ENCODE data around the gene ENDOV.
"Not testable (repeated sequence)": the region's sequence is repeated elsewhere in the genome, so short reads cannot be mapped to it uniquely, and the experiment has no call there.

ENDOV gene

GRCh38 chr17:80389011-80389995, 25.7 kb upstream of the ENDOV start:
- no peak for DNase-seq

GRCh38 chr17:80393241-80393890, 21.6 kb upstream of the ENDOV start:
- no peak for DNase-seq

- no peak for DNase-seq
Observed at GRCh38 chr17:80393961-80394360, 21.0 kb upstream of the ENDOV start.

GRCh38 chr17:80394629-80395216, 20.2 kb upstream of the ENDOV start:
- DNase-seq, result no peak

GRCh38 chr17:80395402-80396151, 19.4 kb upstream of the ENDOV start:
- DNase-seq, result no peak

- DNase-seq, result no peak
Observed at GRCh38 chr17:80396157-80397033, 18.6 kb upstream of the ENDOV start.

GRCh38 chr17:80397034-80397387, 18.0 kb upstream of the ENDOV start:
- DNase-seq, result no peak

DNA sequence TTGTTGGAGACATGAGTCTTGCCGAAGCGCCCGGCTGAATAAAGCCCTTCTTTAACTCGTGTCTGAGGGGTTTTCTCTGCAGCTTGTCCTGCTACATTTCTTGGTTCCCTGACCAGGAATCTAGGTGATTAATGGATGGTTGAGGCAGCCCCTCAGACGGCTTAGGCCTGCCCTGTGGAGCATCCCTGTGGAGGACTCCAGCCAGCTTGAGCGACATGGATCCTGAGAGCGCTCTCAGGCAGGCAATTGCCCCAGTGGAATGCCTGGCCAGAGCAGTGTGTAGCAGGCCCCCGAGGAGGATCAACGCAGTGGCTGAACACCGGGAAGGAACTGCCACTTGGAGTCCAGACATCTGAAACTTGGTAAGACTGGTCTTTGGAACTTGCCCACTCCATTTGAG, 17.3 kb upstream of the ENDOV start:
- DNase-seq, result no peak

GRCh38 chr17:80401086-80401485, 13.9 kb upstream of the ENDOV start:
- not testable (repeated sequence) for DNase-seq

DNA sequence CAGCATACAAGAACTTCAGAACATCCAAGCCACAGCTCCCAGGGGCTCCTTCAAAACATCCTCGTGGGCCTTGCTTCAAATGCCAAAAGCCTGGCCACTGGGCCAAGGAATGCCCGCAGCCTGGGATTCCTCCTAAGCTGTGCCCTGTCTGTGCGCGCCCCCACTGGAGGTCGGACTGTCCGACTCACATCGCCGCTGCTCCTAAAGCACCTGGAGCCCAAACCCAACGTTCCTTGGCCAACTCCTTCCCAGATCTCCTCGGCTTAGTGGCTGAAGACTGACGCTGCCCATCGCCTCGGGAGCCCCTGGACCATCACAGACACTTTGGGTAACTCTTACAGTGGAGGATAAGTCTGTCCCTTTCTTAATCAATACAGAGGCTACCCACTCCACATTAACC, 12.9 kb upstream of the ENDOV start:
- not testable (repeated sequence) for DNase-seq

DNA sequence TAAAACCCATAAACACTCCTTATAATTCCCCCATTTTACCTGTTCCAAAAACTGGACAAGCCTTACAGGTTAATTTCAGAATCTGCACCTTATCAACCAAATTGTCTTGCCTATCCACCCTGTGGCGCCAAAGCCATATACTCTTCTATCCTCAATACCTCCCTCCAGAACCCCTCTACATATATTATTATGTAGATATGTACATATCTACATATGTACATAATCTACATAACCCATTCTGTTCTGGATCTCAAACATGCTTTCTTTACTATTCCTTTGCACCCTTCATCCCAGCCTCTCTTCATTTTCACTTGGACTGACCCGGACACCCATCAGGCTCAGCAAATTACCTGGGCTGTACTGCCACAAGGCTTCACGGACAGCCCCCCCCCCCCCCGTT, 12.0 kb upstream of the ENDOV start:
- DNase-seq, result no peak

- DNase-seq, result no peak
Observed at GRCh38 chr17:80406146-80406545, 8.8 kb upstream of the ENDOV start.

GRCh38 chr17:80407917-80408316, 7.0 kb upstream of the ENDOV start:
- not testable (repeated sequence) for DNase-seq

DNA sequence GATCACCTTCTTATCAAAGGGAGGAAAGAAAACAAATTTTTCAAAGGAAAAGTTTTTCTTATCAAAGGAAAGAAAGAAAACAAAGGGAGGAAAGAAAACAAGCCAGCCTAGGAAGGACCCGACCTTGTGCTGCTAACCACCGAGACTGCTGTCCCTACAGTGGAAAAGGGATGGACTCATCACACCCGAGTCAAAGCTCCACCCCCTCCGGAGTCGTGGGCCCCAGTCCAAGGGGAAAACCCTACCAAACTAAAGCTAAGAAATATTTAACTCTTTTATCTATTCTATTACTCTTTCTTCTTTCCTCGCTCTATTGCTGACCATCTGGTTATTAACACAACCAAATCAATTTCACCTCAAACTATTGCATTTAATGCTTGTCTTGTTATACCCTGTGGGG, 6.1 kb upstream of the ENDOV start:
- no peak for DNase-seq

DNA sequence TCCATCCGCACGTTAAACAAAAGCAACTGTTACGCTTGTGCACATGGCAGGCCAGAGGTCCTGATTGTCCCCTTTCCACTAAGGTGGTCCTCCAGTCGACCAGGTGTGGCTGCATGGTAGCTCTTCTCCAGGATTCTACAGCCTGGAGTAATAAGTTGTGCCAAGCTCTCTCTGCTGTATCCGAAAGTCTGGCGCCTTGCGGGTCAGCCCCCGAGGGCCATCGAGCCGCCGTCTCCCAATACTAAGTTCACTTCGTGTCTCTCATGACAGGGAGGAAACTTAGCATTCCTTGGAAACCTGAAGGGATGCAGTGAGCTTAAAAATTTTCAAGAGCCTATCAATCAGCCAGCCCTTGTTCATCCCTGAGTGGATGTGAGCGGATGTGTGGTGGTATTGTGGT, 5.3 kb upstream of the ENDOV start:
- no peak for DNase-seq

DNA sequence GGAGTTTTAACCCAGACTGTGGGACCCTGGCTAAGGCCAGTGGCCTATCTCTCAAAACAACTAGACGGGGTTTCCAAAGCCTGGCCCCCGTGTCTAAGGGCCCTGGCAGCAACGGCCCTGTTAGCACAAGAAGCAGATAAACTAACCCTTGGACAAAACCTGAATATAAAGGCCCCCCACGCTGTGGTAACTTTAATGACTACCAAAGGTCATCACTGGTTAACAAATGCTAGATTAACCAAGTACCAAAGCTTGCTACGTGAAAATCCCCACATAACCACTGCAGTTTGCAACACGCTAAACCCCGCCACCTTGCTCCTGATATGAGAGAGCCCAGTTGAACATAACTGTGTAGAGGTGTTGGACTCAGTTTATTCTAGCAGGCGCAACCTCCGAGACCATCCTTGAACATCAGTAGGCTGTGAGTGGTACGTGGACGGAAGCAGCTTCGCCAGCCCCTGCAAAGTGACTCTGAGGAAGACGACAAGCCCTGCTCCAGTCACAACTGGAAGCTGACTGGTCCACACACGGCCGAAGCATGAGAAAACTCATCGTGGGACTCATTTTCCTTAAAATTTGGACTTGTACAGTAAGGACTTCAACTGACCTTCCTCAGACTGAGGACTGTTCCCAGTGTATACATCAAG, 4.4 kb upstream of the ENDOV start:
- not testable (repeated sequence) for DNase-seq

DNA sequence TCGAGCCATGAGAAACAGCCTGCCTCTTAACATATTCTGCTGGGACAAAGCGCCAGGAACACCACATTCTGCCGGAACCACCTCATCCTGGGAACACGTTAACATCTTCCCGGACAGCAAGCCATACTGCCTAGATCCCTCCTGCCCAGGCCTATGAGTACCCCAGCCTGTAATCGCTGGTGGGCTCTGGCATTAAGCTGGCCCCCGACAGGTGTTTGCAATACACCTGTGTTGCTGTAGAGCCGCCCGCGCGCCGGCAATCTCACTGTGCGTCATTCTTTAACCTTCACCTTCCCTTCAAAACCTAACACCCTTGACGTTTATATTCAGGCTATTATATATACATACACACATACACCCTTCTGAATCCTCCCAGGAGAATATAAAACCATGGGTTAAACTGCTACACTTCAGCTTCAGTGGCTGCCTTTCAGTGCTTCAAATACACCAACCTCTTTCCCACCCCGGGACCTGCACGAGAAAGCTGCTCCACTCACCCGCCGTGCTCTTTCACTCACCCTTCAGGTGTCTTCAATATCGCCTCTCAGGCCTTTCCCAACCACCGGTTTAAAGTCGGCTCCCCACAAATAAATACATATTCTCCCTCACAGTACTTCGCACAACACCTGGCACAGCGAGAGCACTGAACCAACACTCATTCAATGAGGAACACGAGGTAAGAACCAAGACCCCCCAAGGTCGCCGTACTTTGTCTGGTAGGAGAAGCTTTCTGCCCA, 1.0 kb upstream of the ENDOV start:
- DNase-seq, result no peak

DNA sequence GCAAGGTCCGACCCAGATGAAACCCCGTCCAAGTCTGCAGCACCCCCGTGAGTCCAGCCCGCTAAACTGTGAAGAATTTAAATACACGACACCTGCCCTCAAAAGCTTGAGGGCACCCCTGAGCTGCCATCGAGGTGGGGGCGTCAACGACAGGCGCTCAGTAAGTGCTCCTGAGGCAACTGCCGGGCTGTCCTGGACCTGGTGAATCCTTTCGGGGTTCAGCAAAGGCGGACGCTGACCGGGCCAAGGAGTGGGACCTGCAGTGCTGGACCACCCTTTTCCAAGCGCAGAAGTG, 512 bp upstream of the ENDOV start:
- DNase-seq, result no peak

DNA sequence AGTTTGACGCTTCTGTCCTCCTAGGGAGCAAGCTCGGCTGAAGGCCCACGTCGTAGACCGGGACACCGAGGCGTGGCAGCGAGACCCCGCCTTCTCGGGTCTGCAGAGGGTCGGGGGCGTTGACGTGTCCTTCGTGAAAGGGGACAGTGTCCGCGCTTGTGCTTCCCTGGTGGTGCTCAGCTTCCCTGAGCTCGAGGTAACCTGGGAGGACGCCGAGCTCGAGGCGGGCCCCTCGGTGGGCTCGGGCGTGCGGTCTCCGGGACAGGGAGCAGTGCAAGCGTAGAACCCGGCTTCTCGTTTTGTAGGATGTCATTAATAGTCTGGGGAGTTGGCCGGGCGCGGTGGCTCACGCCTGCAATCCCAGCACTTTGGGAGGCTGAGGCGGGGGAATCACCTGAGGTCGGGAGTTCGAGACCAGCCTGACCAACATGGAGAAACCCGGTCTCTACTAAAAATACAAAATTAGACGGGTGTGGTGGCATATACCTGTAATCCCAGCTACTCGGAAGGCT, 715 bp downstream of the ENDOV start:
- no peak for DNase-seq

DNA sequence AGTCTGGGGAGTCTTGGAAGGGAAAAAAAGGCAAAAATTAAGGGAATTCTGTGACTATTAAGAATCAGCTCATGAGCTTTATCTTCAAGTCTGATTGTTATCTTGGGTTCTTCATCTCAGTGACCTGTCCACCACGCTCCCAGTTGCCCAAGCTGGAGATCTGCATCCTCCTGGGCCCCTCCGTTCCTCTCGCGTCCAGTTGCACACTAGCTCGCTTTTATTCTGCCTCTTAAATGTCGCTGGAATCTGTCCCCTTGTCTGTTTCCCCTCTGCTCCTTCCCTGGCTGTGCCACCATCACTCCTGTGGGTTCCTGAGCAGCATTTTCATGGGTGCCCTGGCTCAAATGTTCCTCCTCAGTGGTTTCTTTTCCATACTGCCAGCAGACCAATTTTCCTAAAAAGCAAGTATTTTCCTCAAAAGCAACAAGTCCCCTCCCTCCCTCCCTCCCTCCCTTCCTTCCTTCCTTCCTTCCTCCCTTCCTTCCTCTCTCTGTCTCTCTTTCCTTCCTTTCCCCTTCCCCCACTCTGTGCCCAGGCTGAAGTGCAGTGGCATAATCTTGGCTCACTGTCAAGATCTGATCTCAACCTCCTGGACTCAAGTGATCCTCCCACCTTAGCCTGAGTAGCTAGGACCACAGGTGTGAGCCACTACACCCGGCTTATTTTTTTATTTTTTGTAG, 1.4 kb downstream of the ENDOV start:
- DNase-seq, result no peak

Measured in DMS79 (cell line).